ACC112 (cell line): ENCODE measurements around the gene FOXE3.

ENCODE experiments used
- H2AFZ ChIP-seq: fragments of 200-600 bp; sonication (generic); one replicate; pipeline ENCODE4 v1.6.0; 2017; ENCODE audit warnings: antibody characterized with exemption, low read length; ENCODE audit not compliant: unreplicated experiment
- H3K27ac ChIP-seq: fragments of 200-600 bp; sonication (generic); 2 replicates; pipeline ENCODE4 v1.5.1; 2014; ENCODE audit warnings: low read depth, mild to moderate bottlenecking, antibody characterized with exemption, low read length, moderate library complexity
- H3K27me3 ChIP-seq: fragments of 200-600 bp; sonication (generic); 2 replicates; pipeline ENCODE4 v1.6.1; 2014; ENCODE audit warnings: mild to moderate bottlenecking, antibody characterized with exemption, low read length, moderate library complexity, mixed read lengths; ENCODE audit not compliant: insufficient read depth
- H3K36me3 ChIP-seq: fragments of 200-600 bp; sonication (generic); 2 replicates; pipeline ENCODE4 v1.6.1; 2016; ENCODE audit warnings: mild to moderate bottlenecking, antibody characterized with exemption, low read length, moderate library complexity, mixed read lengths; ENCODE audit not compliant: insufficient read depth
- H3K4me1 ChIP-seq: fragments of 200-600 bp; sonication (generic); one replicate; pipeline ENCODE4 v1.6.1; 2016; ENCODE audit warnings: low read length, mixed read lengths; ENCODE audit not compliant: insufficient read depth, unreplicated experiment, control insufficient read depth
- H3K4me3 ChIP-seq: fragments of 200-600 bp; sonication (generic); 2 replicates; pipeline ENCODE4 v1.5.1; 2014; ENCODE audit warnings: mild to moderate bottlenecking, low read depth, low read length
- H3K79me2 ChIP-seq: fragments of 200-600 bp; sonication (generic); one replicate; pipeline ENCODE4 v1.6.0; 2016; ENCODE audit warnings: low read length; ENCODE audit not compliant: control insufficient read depth, unreplicated experiment, insufficient read depth

Gene FOXE3

DNA sequence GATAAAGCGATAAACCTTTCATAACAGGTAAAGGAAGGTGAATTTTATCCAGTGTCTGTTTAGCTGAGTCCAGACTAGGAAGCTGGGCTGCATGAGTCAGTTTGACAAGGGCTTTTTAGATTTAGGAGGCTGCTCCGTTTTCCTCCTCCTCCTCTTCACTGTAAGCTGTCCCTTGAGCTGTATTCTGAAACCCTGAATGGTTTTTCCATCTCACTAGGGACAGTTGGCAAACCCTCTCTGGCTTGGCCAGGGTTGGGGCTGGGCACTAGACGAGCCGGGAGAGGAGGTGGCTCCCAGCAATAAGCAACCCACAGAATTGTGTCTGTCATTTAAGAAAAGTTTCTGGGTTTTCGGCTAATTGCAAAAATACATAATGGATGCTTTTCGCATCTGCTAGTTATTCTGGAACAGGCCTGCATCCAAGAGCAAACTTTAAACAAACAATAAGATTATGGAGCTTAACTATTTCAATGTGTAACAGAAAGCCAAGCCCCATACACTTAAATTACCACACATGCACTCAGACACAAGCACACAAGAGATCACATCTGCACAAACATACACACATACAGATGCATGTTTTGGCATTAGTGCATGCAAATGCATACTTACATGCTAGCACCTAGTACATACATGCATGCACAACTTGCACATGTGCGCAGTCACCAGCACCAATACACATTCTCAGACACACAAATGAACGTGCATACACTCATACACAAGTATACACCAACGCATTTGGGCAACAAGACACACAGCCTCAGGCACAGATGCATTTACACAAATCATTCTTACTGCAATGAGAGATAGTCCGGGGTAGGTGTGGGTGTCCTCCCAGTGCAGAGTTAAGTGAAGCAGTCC is 27.8 kb upstream of the FOXE3 start:
- Histone ChIP-seq H3K4me3 (no peak overlapping the region), H3K27ac (no peak overlapping the region), H3K4me1 (peaks cover 8% of the 10 kb centered on the region), H3K79me2 (no peaks in the 10 kb centered on the region), H3K27me3 (no peaks in the 10 kb centered on the region), H3K36me3 (0 out of 2 replicates have a peak, but pooled peaks cover 1% of the 10 kb centered on the region), H2AFZ (no peak overlapping the region)

DNA sequence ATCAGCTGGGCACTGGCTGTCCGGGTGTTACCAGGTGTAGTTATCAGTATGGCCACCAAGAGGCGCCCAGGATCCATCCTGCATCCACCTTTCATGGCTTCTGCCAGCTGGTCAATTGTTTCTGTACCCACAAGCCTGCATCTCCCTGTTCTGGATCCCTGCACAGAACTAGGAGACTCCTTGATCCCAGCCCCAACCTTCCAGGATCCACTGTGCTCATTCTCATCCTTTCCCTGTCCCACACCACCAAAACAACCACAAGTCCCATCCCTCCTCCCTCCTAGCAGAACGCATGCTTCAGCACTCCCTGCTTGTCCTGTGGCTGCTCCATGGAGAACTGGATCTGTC is 27.2 kb upstream of the FOXE3 start:
- Histone ChIP-seq H3K27me3 (no peaks in the 10 kb centered on the region), H3K4me3 (no peak overlapping the region), H2AFZ (no peak overlapping the region), H3K27ac (no peak overlapping the region), H3K36me3 (no peaks in the 10 kb centered on the region), H3K4me1 (peaks cover 8% of the 10 kb centered on the region), H3K79me2 (no peaks in the 10 kb centered on the region)

DNA sequence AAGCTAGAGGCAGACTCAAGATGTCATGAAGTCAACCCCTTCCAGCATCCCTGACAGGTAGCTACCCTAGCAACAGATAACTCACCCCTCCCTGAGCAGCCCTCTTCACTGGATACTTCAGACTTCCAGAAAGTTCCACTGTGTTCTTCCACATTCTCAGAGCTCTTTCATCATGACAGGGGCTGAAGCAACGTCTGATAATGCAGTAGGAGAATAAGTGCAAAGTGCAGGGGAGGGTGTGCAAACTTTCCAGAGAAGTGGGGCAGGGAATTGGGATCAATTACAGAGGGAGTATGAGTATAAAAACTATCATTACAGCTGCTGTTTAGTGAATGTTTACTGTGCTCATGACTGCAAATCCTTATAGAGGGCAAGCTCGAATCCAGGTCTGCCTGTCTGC is 26.4 kb upstream of the FOXE3 start:
- Histone ChIP-seq H3K4me3 (no peak overlapping the region), H3K79me2 (no peaks in the 10 kb centered on the region), H3K27me3 (no peaks in the 10 kb centered on the region), H2AFZ (no peak overlapping the region), H3K27ac (no peak overlapping the region), H3K36me3 (no peaks in the 10 kb centered on the region), H3K4me1 (peaks cover 8% of the 10 kb centered on the region)

DNA sequence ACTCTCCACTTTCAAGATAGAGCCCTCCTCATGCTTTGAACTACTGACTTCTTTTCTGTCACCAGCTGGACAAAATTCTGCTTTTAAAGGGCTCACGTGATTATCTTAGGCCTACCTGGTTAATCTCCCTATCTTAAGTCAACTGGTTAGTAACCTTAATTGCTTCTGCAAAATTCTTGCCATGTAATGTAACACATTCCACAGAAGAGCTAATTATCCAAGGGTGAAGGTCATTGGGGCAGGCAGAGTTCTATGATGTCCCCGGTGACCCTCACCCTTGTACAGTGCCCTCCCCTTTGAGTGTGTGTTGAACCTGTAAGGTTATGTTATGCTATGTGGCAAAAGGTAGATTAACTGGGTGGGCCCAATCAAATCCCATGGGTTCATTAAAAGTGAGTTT is 25.2 kb upstream of the FOXE3 start:
- H3K36me3 ChIP-seq: no peaks in the 10 kb centered on the region
- H3K4me1 ChIP-seq: peaks cover 8% of the 10 kb centered on the region
- no peak overlapping the region for H3K27ac ChIP-seq
- H3K79me2 ChIP-seq: no peaks in the 10 kb centered on the region
- H3K27me3 ChIP-seq: no peaks in the 10 kb centered on the region
- H3K4me3 ChIP-seq: no peak overlapping the region
- H2AFZ ChIP-seq: no peak overlapping the region

DNA sequence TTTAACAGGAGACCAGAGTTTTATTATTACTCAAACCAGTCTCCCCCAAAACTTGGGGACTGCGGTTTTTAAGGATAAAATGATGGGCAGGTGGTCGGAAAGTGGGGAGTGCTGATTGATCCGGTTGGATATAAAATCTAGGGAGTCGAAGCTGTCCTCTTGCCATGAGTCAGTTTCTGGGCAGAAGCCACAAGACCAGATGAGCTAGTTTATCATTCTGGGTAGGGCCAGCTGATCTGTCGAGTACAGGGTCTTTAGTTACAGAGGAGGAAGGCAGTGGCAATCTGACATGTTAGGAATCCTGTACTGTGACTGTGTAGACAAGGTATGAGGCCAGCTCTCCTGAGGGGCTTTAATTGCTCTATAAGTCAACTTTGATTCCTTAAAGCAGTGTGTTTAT is 22.9 kb upstream of the FOXE3 start:
- Histone ChIP-seq H3K27ac (no peak overlapping the region), H3K79me2 (no peaks in the 10 kb centered on the region), H3K4me1 (peaks cover 3% of the 10 kb centered on the region), H2AFZ (no peak overlapping the region), H3K36me3 (no peaks in the 10 kb centered on the region), H3K27me3 (no peaks in the 10 kb centered on the region), H3K4me3 (no peak overlapping the region)

DNA sequence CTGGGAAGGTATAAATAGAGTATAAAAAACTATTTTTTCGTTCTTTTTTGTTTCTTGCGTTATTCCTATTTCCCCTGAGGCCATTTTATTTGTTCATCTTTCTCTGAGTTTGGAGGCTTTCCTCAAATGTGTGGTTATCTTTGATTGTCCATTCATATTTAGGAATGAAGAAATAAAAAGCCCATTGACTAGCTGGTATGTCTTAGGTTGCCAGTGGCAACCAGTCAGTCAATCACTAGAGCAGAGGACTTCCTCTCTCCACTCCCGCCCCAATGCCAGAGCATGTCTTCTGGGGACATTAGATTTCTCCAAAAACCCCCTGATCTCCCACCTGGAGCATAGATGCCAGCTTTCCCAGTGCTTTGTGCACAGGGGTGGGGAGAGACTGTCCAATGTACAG is 20.7 kb upstream of the FOXE3 start:
- Histone ChIP-seq H3K4me1 (no peaks in the 10 kb centered on the region), H3K27ac (no peak overlapping the region), H3K79me2 (no peaks in the 10 kb centered on the region), H2AFZ (no peak overlapping the region), H3K4me3 (no peak overlapping the region), H3K27me3 (peaks cover 10% of the 10 kb centered on the region; the same call in 1 of the 2 replicates), H3K36me3 (no peaks in the 10 kb centered on the region)

DNA sequence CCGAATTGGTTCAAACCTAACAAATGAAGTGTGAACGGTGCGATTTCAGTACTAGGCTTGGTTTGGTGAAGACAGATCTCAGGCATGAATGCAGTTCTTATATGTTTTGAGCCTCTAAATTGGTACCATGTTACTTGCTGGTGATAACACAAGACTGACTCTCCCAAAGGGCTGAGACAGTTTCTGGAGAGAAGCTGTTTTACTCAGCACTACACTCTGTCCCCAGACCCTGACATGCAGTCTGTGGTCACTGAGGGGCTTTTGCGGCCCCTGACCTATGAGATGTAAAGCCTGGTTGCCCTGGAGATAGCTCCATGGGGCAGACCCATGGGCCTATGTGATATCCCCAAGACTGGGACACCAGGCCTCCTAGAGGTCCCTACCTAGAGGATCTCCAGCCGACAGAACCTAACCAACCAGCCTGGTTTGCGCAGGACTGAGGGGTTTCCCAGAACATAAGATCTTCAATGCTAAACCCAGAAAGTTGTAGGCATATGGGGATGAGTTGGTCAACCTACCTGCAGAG is 19.4 kb upstream of the FOXE3 start:
- no peak overlapping the region for H3K27ac ChIP-seq
- no peak overlapping the region for H2AFZ ChIP-seq
- H3K36me3 ChIP-seq: no peaks in the 10 kb centered on the region
- H3K4me3 ChIP-seq: no peak overlapping the region
- H3K27me3 ChIP-seq: peaks cover 20% of the 10 kb centered on the region; the same call in 1 of the 2 replicates
- no peaks in the 10 kb centered on the region for H3K79me2 ChIP-seq
- no peaks in the 10 kb centered on the region for H3K4me1 ChIP-seq

DNA sequence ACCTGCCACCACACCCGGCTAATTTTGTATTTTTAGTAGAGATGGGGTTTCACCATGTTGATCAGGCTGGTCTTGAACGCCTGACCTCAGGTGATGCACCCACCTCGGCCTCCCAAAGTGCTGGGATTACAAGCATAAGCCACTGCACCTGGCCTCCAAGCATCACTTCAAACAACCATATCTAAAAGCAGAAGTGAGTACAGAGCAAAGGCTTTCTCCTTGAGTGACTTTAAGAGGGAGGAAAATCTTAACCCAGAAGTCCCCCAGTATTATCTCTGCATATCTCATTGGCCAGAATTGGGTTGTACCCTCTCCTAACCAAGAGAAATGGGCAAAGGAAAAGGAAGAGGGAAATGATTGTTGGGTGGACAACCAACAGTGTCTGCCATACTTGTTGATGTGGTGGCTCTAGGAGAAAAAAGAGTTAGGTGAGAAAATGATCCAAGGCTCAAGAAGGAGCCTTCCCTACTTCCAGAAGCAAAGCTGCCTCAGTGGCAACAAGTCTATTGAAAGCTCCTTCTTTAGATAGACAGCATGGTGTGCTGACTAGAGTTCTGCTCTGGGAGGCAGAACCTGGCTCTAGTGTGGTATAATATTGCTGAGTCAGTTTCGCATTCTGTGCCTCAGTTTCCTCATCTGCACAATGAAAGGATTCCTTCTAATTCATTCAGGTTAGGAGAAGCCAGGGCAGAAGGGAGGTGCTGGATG is 16.8 kb upstream of the FOXE3 start:
- Histone ChIP-seq H2AFZ (no peak overlapping the region), H3K4me1 (no peaks in the 10 kb centered on the region), H3K4me3 (no peak overlapping the region), H3K36me3 (no peaks in the 10 kb centered on the region), H3K27ac (no peak overlapping the region), H3K27me3 (peaks cover 29% of the 10 kb centered on the region; the same call in 1 of the 2 replicates), H3K79me2 (no peaks in the 10 kb centered on the region)

DNA sequence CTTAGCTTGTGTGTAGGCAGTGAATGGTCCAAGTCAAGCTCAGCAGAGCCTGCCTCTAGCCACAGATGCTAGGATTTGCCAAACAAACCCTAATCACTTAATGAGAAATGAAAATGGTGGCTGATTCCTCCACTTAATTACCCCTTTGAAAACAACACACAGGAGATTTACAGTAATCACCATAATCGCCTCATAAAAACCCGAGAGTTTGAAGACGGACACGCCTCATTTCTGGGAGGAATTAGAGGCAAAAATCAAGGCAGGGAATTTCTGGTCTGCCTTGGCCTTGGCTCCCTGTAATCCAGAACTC is 16.3 kb upstream of the FOXE3 start:
- Histone ChIP-seq H3K79me2 (no peaks in the 10 kb centered on the region), H3K27ac (no peak overlapping the region)

DNA sequence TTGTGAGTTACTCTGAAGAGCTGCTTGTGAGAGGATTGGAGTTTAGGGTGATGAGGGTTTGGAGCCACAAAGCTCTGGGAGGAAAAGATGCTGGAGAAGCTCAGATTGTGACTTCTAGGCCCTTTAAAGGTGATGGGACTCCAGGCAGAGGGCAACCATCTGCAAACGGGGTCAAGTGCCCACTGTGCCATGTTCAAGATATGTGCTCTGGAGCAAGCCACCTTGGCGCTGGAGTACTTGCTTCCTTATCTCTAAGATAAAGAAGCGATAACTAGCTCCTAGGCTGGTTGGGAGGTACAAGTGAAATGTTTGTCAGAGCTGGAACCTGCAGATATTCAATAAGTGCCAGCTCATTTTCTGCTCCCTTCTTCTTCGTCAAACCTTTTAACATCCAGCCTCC is 14.3 kb upstream of the FOXE3 start:
- Histone ChIP-seq H3K4me3 (no peak overlapping the region), H3K27me3 (peaks cover 29% of the 10 kb centered on the region; the same call in 1 of the 2 replicates), H3K4me1 (no peaks in the 10 kb centered on the region), H2AFZ (no peak overlapping the region), H3K36me3 (no peaks in the 10 kb centered on the region), H3K27ac (no peak overlapping the region), H3K79me2 (no peaks in the 10 kb centered on the region)

More for the DNA sequence above, 16.3 kb upstream of the FOXE3 start:
- no peak overlapping the region for H2AFZ ChIP-seq
- no peaks in the 10 kb centered on the region for H3K36me3 ChIP-seq
- no peaks in the 10 kb centered on the region for H3K4me1 ChIP-seq
- H3K4me3 ChIP-seq: no peak overlapping the region
- peaks cover 29% of the 10 kb centered on the region; the same call in 1 of the 2 replicates for H3K27me3 ChIP-seq

DNA sequence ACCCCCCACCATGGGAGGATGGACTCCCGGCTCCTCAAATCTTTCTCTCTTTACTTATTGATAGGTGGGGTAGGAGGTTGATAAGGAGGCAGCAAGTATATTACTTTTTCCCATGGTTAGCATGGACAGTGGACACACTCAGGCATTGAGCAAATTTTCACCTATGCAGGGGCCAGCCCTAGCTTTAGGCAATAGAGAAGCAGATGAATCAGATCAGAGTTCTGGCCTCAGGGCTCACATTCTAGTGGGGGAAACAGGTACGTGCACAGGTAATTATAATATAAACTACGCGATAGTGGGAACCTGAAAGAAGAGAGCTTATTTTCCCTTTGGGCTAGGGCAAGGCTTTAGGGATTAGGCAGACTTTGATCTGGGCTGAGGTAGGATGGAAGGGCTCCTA is 13.5 kb upstream of the FOXE3 start:
- Histone ChIP-seq H3K36me3 (no peaks in the 10 kb centered on the region), H3K27ac (no peak overlapping the region), H3K4me1 (peaks cover 4% of the 10 kb centered on the region), H3K79me2 (no peaks in the 10 kb centered on the region), H3K4me3 (no peak overlapping the region), H2AFZ (no peak overlapping the region), H3K27me3 (peaks cover 29% of the 10 kb centered on the region; the same call in 1 of the 2 replicates)
